GM18502 (cell line): ENCODE measurements around the gene ZNF786.
"Not testable (repeated sequence)": the region's sequence is repeated elsewhere in the genome, so short reads cannot be mapped to it uniquely, and the experiment has no call there.

Experiments used
- ATAC-seq: cut with Tn5 transposase; IDR thresholded peaks from one replicate; pipeline ENCODE4 v1.9.1; 2021; ENCODE audit warnings: mild to moderate bottlenecking; ENCODE audit not compliant: unreplicated experiment, poor library complexity

Gene ZNF786

GRCh38 chr7:149085866-149086265 lies 4.7 kb downstream of the ZNF786 start:
- no peak for ATAC-seq

- ATAC-seq = no peak
Measured at GRCh38 chr7:149084407-149084806, 6.1 kb downstream of the ZNF786 start.

- no peak for ATAC-seq
Measured at GRCh38 chr7:149081914-149082313, 8.6 kb downstream of the ZNF786 start.

GRCh38 chr7:149077594-149077993 lies 12.9 kb downstream of the ZNF786 start:
- ATAC-seq = no peak

GRCh38 chr7:149075286-149075685 lies 15.2 kb downstream of the ZNF786 start:
- ATAC-seq = no peak

GRCh38 chr7:149074116-149074885 lies 16.2 kb downstream of the ZNF786 start:
- no peak for ATAC-seq

GRCh38 chr7:149072438-149072775 lies 18.1 kb downstream of the ZNF786 start:
- ATAC-seq = no peak

GRCh38 chr7:149071641-149072437 lies 18.7 kb downstream of the ZNF786 start:
- no peak for ATAC-seq

- ATAC-seq = no peak
Measured at GRCh38 chr7:149071182-149071635, 19.3 kb downstream of the ZNF786 start.

- ATAC-seq = no peak
Measured at GRCh38 chr7:149070372-149071125, 20.0 kb downstream of the ZNF786 start.

GRCh38 chr7:149067869-149068268 lies 22.6 kb downstream of the ZNF786 start:
- ATAC-seq = no peak

- ATAC-seq = no peak
Measured at GRCh38 chr7:149063476-149063875, 27.0 kb downstream of the ZNF786 start.

- ATAC-seq = not testable (repeated sequence)
Measured at GRCh38 chr7:149062217-149062899, 28.2 kb downstream of the ZNF786 start.

GRCh38 chr7:149060156-149060555 lies 30.4 kb downstream of the ZNF786 start:
- ATAC-seq = no peak

GRCh38 chr7:149053885-149054284 lies 36.6 kb downstream of the ZNF786 start:
- ATAC-seq = no peak

- no peak for ATAC-seq
Measured at GRCh38 chr7:149053384-149053783, 37.1 kb downstream of the ZNF786 start.

GRCh38 chr7:149050941-149051340 lies 39.6 kb downstream of the ZNF786 start:
- ATAC-seq = no peak

GRCh38 chr7:149048805-149049204 lies 41.7 kb downstream of the ZNF786 start:
- ATAC-seq = no peak

- no peak for ATAC-seq
Measured at GRCh38 chr7:149046416-149046815, 44.1 kb downstream of the ZNF786 start.

GRCh38 chr7:149043936-149044335 lies 46.6 kb downstream of the ZNF786 start:
- no peak for ATAC-seq
